MM.1S (cell line): ENCODE data around the gene RINL.
"Not testable (repeated sequence)": the region's sequence is repeated elsewhere in the genome, so short reads cannot be mapped to it uniquely, and the experiment has no call there.

Experiments
- EZH2 ChIP-seq: fragments of 300-600 bp; sonication (generic); optimal IDR thresholded peaks from 2 replicates; pipeline ENCODE3; 2017; ENCODE audit warnings: low read depth, mild to moderate bottlenecking, antibody characterized with exemption, low read length, mixed read lengths
- TF ChIP-seq, protein P1 (sequence below): fragments of 300-600 bp; sonication (generic); IDR thresholded peaks from 2 replicates; pipeline ENCODE4 v1.5.1; 2016; ENCODE audit warnings: antibody characterized with exemption, low read length, mixed read lengths

- not testable (repeated sequence) for TF ChIP-seq EZH2
- TF ChIP-seq, protein P1, sequence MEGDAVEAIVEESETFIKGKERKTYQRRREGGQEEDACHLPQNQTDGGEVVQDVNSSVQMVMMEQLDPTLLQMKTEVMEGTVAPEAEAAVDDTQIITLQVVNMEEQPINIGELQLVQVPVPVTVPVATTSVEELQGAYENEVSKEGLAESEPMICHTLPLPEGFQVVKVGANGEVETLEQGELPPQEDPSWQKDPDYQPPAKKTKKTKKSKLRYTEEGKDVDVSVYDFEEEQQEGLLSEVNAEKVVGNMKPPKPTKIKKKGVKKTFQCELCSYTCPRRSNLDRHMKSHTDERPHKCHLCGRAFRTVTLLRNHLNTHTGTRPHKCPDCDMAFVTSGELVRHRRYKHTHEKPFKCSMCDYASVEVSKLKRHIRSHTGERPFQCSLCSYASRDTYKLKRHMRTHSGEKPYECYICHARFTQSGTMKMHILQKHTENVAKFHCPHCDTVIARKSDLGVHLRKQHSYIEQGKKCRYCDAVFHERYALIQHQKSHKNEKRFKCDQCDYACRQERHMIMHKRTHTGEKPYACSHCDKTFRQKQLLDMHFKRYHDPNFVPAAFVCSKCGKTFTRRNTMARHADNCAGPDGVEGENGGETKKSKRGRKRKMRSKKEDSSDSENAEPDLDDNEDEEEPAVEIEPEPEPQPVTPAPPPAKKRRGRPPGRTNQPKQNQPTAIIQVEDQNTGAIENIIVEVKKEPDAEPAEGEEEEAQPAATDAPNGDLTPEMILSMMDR: not testable (repeated sequence)
Observed at GRCh38 chr19:38859631-38860204, 18.4 kb downstream of the RINL start.
